Occipital lobe (tissue), 3 donors: ENCODE data around the gene SLC7A5. TPM values are rescaled to one million over a fixed set of nuclear protein-coding genes. Genes with fewer than 3 reads are reported as not detected.
"Not testable (repeated sequence)": the region's sequence is repeated elsewhere in the genome, so short reads cannot be mapped to it uniquely, and the experiment has no call there.

Experiments
- DNase-seq: peaks from one replicate; lab custom pipeline; 2025; lab: John Stamatoyannopoulos, UW
- small RNA-seq: library from RNA; depleted of rRNA; stranded (forward); fragments of <200 nt; gene quantifications from one replicate; pipeline ENCODE3, GENCODE V24; 2014
- total RNA-seq: library from RNA; depleted of rRNA; stranded (reverse); fragments of >200 nt; gene quantifications from one replicate; pipeline ENCODE4 v1.2.3, GENCODE V29; 2014

The SLC7A5 gene
- total RNA-seq, 1 donor from 2014 or later: 16.5 TPM

DNA sequence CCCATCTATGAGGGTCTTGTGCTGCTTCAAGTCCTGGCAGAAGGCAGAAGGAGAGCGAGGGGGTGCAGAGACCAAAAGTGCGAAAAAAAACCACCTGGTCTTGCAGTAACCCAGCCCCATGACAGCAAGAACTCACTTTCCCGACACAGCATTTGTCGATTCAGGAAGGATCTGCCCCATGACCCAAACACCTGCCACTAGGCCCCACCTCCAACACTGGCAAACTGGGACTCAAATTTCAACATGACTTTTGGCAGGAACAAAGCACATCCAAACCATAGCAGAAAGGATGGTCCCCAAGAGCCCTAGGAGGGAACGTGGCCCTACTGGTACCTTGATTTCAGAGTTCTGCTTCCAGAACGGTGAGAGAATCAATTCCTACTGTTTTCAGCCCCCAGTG is 68.8 kb downstream of the SLC7A5 start:
- no peak for DNase-seq

DNA sequence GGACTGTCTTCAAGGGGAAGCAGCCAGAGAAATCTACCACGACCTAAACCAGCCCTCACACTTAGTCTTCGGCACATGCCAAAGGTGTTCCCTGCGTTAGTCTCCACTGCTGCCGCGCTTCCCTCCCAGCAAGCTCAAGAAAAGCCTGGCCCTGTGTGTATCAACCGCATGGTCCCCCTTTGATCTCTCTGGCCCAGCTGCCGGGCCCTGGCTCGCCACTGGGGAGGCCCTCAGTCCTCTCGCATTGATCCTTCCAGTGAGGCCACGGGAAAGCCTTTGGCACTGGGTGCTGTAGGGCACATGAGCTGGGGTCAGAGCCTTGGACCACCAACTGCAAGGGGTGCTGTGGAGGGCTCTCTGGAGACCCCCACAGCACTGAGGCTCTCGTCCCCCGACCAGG is 74.0 kb downstream of the SLC7A5 start:
- DNase-seq: no peak

DNA sequence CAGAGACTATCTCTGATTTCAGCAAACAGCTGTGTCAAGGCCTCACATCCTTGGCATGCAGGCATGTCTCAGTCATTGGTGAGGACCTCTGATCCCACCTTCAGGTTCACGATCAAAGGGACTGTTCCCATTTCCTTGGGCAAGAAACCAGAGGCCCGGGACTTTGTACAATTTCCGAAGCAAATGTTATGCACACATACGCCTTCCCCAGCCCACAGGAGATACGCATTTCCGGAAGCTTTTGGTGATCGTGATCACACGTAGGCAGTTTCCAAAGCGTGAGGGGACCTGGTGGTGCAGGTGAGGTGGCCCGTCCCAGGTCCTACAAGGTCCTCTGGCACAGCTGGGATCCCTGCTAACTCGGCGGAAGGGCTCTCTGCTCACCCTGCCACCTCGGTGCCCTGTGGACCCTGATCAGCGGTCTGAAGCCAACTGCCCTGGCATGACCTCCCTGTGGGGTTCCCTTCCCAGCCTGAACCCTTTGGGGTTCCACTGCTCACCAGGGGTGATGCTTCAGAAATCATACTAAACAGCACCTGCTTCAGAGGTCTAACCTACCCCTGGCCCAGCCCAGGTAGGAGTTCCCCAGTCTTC is 74.7 kb downstream of the SLC7A5 start:
- DNase-seq: no peak

DNA sequence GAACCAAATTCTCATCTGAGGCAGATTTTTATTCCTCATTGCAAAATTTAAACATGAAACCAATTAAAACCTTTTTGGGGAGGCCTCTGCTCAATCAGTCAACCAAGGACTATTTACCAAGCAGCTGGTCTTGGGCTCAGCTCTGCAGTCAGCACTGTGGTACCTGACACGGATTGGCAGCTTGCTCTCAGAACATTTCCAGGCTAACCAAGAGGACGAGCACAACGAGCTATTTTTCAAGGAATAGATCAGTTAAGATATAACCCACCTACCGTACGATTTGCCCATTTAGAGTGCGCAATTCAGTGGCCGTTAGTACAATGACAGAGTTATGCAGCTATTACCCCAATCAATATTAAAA is 77.1 kb downstream of the SLC7A5 start:
- DNase-seq: no peak

DNA sequence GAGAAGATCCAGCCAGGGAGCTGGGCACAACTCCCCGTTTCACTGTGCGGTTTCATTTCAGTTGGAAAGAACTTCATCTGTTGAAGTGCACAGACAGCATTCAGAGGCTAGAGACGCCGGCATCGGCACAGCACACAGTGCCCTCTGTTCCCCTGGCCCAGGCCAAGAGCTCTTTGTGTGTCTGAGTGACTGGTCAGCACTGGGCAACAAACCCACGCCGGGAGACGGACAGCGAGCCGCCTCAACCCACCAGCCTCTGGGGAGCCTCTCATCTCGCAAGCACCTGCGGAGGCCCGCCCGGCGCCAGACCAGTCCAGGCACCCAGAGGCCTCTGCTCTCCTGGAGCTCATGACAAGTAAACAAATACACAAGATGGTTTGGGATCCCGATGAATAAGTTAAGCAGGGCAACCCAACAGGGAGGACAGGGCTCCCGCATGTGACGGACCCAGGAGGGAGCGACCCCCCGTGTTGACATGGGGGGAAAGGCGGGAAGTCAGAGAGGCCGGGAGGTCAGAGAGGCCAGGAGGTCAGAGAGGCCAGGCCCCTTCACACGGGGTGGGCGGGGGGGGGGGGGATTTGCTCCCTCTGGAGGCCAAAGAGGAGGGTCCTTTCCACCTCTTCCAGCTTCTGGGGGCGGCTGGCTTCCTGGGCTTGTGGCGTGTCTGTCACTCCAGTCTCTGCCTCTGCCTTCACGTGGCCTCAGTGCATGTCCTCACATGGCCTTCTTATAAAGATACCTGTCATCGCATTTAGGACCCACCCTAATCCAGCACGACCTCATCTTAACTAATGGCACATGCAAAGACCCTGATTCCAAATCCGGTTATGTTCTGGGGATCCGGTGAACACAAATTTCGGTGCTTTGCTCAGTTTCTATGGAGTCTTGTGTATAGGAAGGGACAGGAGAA is 77.8 kb downstream of the SLC7A5 start:
- peak; percentile 35 for DNase-seq

DNA sequence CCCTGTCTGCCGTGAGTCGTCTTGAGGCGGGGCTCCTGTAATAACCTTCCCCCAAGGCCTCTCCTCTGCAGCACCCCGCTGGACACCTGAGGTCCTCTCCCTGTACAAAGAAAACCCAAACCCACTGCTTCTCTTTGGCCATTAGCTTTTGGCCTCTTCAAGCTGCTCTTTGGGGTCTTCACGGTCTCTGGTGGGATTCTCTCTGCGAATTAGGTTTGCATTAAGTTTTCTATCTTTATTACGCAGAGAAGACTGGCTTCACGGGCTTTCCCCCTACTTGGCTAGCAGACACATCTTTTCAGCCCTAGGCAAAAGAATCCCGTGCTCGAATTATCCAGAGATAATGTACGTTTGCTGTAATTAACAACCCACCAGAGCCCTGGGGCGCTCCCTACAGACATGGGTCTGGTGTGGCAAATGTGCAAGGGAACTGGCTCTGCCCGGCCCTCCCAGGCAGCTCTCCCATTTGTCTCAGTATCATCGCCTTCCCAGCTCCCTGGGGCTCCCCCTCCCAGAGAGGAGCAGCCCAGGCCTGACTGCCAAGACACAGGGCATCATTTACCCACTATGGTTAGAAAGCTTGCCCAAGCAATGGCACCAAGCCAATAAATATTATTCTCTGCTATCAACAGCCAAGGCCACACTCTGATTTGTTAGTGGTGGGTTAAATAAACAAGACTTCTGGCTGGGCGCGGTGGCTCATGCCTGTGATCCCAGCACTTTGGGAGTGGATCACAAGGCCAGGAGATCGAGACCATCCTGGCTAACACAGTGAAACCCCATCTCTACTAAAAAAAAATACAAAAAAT is 78.8 kb downstream of the SLC7A5 start:
- DNase-seq: no peak

DNA sequence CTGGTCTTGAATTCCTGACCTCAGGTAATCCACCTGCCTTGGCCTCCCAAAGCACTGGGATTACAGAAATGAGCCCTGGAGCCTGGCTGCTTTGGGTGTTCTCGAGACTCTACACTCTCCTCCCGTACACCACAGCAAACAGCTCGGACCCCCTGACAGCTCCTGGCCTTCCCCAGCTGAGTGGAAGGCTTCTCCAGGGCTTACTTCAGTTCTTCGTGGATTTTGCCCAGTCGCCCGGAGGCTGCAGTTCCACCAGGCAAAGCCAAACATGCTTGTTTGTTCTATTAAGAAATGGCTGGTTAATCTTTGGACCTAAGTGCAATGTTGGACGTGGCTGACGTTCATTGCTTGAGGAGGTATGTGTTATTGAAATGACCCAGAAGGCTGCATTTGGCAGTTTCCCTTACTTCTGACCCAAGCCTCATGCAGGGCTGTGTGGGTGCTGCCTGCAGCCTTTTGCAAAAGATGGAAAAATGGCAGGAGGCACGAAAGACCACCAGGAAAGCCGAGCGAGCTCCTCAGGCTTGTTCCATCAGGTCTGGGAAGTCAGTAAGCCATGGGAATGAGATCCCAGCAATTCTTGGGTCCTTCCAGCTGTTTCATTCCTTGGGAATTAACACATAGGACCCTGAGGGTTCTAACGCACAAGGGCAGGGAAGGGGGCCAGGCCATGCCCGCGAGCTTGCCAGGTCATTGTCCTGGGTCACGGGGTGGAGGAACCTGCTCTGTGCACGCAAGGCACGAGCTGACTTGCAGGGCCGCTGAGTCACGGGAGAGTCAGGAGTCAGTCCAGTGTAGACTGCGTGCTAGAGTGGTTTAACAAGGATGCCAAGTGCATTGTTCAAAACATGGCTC is 79.6 kb downstream of the SLC7A5 start:
- DNase-seq: no peak

DNA sequence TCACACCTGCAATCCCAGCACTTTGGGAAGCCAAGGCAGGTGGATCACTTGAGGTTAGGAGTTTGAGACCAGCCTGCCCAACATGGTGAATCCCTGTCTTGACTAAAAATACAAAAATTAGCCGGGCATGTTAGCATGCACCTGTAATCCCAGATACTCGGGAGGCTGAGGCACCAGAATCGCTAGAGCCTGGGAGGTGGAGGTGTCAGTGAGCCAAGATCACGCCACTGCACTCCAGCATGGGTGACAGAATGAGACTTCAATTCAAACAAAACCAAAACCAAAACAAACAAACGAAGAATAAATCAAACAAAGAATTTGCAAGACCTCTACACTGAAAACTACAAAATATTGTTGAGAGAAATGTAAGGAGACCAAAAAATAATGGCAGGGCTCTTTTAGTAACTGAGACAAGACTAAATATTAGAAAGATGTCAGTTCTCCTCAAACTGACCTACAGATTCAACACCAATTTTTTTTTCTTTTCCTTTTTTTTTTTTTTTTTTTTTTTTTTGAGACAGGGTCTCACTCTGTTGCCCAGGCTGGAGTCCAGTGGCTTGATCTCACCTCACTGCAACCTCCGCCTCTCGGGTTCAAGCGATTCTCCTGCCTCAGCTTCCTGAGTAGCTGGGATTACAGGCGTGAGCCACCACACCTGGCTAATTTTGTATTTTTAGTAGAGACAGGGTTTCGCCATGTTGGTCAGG is 80.4 kb downstream of the SLC7A5 start:
- not testable (repeated sequence) for DNase-seq

DNA sequence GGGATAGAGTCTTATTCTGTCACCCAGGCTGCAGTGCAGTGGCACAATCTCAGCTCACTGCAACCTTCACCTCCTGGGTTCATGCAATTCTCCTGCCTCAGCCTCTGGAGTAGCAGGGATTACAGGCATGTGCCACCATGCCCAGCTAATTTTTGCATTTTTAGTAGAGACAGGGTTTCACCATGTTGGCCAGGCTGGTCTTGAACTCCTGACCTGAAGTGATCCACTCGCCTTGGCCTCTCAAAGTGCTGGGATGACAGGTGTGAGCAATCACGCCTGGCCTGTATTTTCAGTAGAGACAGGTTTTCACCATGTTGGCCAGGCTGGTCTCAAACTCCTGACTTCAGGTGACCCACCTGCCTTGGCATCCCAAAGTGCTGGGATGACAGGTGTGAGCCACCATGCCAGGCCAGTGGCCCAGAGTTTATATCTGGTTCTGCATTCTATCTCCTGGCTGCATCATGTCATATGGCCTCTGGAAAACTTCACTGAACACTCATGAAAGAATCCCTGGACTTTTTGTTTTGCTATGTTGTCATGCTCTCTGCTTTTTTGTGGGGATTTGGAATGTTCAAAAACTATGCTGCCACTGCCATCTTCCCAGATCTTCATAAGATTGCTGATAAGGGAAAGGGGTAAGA is 81.7 kb downstream of the SLC7A5 start:
- DNase-seq: not testable (repeated sequence)

DNA sequence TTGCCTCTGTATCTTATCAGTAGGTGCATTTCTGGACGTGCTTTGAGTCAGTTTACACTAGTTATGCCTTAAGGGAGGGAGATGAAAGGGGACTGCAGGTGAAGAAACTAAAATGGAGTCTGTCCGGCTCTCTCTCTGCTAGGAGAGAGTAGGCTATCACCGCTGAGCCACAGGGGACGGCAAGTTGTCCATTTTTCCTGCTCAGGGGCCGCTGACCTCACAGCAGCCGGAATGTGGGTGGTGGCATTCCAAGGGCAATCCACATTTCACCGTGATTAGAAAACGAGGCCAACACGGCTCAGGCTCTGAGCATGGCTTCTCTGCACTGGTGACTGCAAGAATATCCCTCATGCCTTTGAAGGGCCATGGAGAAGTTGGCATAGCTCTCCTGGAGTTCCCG is 84.5 kb downstream of the SLC7A5 start:
- no peak for DNase-seq

DNA sequence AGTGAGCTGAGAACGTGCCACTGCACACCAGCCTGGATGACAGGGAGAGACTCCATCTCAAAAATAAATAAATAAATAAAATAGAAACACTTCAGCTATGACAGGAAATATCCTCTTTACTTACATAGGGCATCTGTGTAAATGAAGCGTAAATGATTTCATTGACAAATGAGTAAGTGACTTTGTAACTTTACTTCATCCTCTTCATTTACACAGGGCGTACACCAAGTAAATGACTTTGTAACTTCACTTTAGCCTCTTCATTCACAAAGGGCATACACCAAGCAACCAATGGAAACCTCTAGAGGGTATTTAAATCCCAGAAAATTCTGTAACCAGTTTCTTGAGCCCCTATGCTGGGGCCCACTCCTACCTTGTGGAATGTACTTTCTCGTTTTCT is 87.3 kb downstream of the SLC7A5 start:
- DNase-seq: no peak

DNA sequence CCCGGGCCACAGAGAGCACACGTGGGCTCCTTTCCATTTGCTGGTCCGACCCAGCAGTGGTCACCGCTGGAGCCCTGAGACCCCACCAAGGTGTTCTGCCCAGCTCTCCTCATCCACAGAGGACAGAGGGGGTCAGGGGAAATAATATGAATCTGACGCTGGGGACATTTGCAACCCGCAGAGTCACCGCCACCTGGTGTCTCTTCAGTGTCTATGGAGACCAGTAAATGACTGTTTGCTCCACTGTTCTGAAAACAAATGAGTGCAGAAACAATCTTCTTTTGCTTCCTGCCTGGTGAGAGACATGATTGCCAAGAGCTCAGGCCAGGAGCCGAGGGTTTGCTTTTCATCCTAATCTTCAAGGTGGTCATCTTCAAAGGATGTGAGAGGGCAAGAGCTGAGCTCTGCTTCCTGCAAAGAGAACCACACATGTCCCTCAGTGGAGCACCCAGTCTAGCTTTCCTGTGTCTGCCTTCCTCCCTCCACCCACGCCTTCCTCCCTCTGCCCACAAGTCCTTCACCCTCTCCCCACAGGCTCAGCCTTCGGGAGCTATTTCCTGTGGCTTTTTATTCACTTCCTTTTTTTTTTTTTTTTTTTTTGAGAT is 88.8 kb downstream of the SLC7A5 start:
- DNase-seq: no peak

Small RNA genes within 50 kb of the gene (small RNA-seq; reads per million reads assigned to genes)
- gene MIR6775: not detected

Other genes starting within 250 kb of the SLC7A5 start
- gene KLHDC4, start 103.5 kb downstream of the SLC7A5 start, total RNA-seq: 18.2 TPM
- gene CA5A, start 67.0 kb upstream of the SLC7A5 start, total RNA-seq: not detected
- 34.3 TPM for gene BANP, start 81.9 kb upstream of the SLC7A5 start, total RNA-seq